Thoracic aorta (tissue), 2 donors: ENCODE measurements around the gene ST13. TPM values are rescaled to one million over a fixed set of nuclear protein-coding genes. Genes with fewer than 3 reads are reported as not detected.

Experiments used
- ATAC-seq: fragments of 150-250 bp; one replicate; pipeline ENCODE4 v1.8.0; 2017; ENCODE audit warnings: low read depth; ENCODE audit not compliant: insufficient number of reproducible peaks, low FRiP score
- DNase-seq: peaks from one replicate; pipeline ENCODE4 v3.0.0-alpha.2; 2020; ENCODE audit warnings: low spot score
- H3K27ac ChIP-seq, 2 donors: fragments of 200-600 bp; sonication (generic); 1 replicate in 1 of 2; 2 replicates in 1 of 2; pipeline ENCODE4 v1.5.1; 2016; ENCODE audit warnings: mild to moderate bottlenecking in 2 of 2, moderate library complexity in 2 of 2
- H3K27me3 ChIP-seq: fragments of 200-600 bp; sonication (generic); replicated peaks from 2 replicates; pipeline ENCODE4 v1.6.0; 2016; ENCODE audit warnings: mild to moderate bottlenecking; ENCODE audit not compliant: insufficient read depth
- H3K36me3 ChIP-seq: fragments of 200-600 bp; sonication (generic); one replicate; pipeline ENCODE4 v1.5.1; 2016
- H3K4me1 ChIP-seq, 2 donors: fragments of 200-600 bp; sonication (generic); 1 replicate in 1 of 2; 2 replicates in 1 of 2; pipeline versions ENCODE4 v1.5.1 to v1.6.0; 2016; ENCODE audit warnings: low read depth in 2 of 2, mild to moderate bottlenecking in 1 of 2; ENCODE audit not compliant: control insufficient read depth in 1 of 2
- H3K4me3 ChIP-seq: fragments of 200-600 bp; sonication (generic); 2 replicates; pipeline ENCODE4 v1.5.1; 2016; ENCODE audit warnings: mild to moderate bottlenecking
- H3K9me3 ChIP-seq: fragments of 200-600 bp; sonication (generic); 2 replicates; pipeline ENCODE4 v1.5.1; 2016
- CTCF ChIP-seq: fragments of 200-600 bp; sonication (generic); IDR thresholded peaks from one replicate; pipeline ENCODE4 v1.5.1; 2019; ENCODE audit warnings: antibody characterized with exemption
- total RNA-seq, 2 donors: library from RNA; depleted of rRNA; stranded (reverse); fragments of >200 nt; gene quantifications; one replicate each; pipeline versions ENCODE4 v1.1.0 to v1.2.3, GENCODE V29; 2016

ST13 gene
- total RNA-seq, 2 donors from 2014 or later, result 105 to 107 TPM

- ATAC-seq, result no peak
- peaks cover 30% of the 10 kb centered on the region for H3K36me3 ChIP-seq
Measured at GRCh38 chr22:40889116-40889515, 32.7 kb upstream of the ST13 start.

GRCh38 chr22:40878922-40879321 lies 22.5 kb upstream of the ST13 start:
- Histone ChIP-seq H3K4me1 (no peaks in the 10 kb centered on the region), H3K27ac (no peak overlapping the region), H3K36me3 (peaks cover 22% of the 10 kb centered on the region), H3K27me3 (no peaks in the 10 kb centered on the region), H3K9me3 (no peaks in the 10 kb centered on the region), H3K4me3 (no peak overlapping the region)
- no peak for DNase-seq
- ATAC-seq, result no peak
- no peak for TF ChIP-seq CTCF

More at GRCh38 chr22:40889116-40889515, 32.7 kb upstream of the ST13 start:
- no peaks in the 10 kb centered on the region for H3K9me3 ChIP-seq
- H3K4me3 ChIP-seq, result no peak overlapping the region
- H3K27ac ChIP-seq, result no peak overlapping the region
- no peak for TF ChIP-seq CTCF
- H3K27me3 ChIP-seq, result no peaks in the 10 kb centered on the region
- no peaks in the 10 kb centered on the region for H3K4me1 ChIP-seq
- DNase-seq, result no peak

GRCh38 chr22:40877488-40877887 lies 21.0 kb upstream of the ST13 start:
- no peak overlapping the region for H3K27ac ChIP-seq
- no peaks in the 10 kb centered on the region for H3K9me3 ChIP-seq
- no peak for ATAC-seq
- H3K4me3 ChIP-seq, result no peak overlapping the region
- H3K27me3 ChIP-seq, result no peaks in the 10 kb centered on the region
- no peaks in the 10 kb centered on the region for H3K4me1 ChIP-seq
- TF ChIP-seq CTCF, result no peak
- DNase-seq, result no peak
- H3K36me3 ChIP-seq, result peaks cover 13% of the 10 kb centered on the region

- no peak for ATAC-seq
- TF ChIP-seq CTCF, result no peak
- peaks cover 8% of the 10 kb centered on the region for H3K36me3 ChIP-seq
Measured at GRCh38 chr22:40876907-40877306, 20.5 kb upstream of the ST13 start.

GRCh38 chr22:40875111-40875510 lies 18.7 kb upstream of the ST13 start:
- no peaks in the 10 kb centered on the region for H3K9me3 ChIP-seq
- no peak overlapping the region for H3K27ac ChIP-seq
- DNase-seq (no peak), ATAC-seq (no peak)
- peaks cover 5% of the 10 kb centered on the region for H3K36me3 ChIP-seq
- no peaks in the 10 kb centered on the region for H3K4me1 ChIP-seq
- no peak for TF ChIP-seq CTCF
- no peaks in the 10 kb centered on the region for H3K27me3 ChIP-seq
- H3K4me3 ChIP-seq, result no peak overlapping the region

More at GRCh38 chr22:40876907-40877306, 20.5 kb upstream of the ST13 start:
- Histone ChIP-seq H3K4me1 (no peaks in the 10 kb centered on the region), H3K4me3 (no peak overlapping the region), H3K27ac (no peak overlapping the region), H3K27me3 (no peaks in the 10 kb centered on the region), H3K9me3 (no peaks in the 10 kb centered on the region)
- DNase-seq, result no peak
